IPS DF 4.7 (cell line): ENCODE results near the gene ARNT2.

ENCODE experiments used
- DNase-seq: peaks from one replicate; pipeline ENCODE4 v3.0.0-alpha.2; 2013; ENCODE audit warnings: low spot score; ENCODE audit errors: extremely low read depth

ARNT2 gene

DNA sequence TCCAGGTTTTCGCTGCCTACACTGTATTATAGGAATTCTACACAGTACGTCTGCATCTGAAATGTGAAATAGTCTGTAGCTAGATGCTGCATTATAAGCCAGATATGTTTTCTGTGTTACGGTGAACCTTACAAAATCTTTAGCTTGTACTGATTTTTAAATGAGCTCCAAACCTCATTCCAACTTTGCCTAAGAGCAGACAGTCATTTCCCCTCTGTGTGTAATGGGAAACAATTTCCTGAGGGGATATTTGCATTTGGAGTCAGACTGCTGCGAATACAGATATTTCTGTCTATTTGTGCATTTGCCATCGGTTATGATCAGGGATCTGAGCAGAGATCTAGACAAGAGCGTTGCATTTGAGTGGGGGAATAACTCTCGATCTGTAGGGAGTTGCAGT, 37.5 kb downstream of the ARNT2 start:
- DNase-seq, result no peak

DNA sequence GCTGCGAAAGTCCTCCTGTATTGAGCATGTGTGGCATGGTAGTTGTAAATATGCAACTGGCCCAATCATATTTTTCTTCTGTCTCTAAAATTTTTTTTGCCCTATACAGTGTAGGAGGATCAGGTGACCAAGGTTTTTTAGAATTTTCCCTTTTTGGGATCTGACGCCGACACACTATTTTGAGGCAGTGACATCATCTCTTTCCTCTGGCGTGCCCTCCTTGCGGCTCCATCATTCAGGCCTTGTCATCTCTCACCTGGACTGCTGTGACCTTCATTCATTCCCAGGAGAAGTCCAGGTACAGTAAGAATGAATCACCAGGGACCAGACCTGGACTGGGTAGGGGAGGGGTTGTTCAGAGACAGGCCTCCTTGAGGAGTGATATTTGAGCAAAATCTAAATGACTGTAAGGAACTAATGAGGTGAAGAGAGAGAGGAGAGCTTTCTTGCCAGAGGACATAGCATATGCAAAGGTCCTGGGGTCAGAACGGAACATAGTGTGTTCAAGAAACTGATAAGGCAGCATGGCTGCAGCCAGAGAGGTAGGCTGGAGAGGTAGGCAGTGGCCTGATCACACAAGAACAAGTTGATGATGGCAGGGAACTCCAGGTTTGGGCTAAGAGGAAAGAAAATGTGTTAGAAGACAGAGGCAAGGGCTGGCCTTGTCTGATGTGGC, 38.7 kb downstream of the ARNT2 start:
- no peak for DNase-seq

DNA sequence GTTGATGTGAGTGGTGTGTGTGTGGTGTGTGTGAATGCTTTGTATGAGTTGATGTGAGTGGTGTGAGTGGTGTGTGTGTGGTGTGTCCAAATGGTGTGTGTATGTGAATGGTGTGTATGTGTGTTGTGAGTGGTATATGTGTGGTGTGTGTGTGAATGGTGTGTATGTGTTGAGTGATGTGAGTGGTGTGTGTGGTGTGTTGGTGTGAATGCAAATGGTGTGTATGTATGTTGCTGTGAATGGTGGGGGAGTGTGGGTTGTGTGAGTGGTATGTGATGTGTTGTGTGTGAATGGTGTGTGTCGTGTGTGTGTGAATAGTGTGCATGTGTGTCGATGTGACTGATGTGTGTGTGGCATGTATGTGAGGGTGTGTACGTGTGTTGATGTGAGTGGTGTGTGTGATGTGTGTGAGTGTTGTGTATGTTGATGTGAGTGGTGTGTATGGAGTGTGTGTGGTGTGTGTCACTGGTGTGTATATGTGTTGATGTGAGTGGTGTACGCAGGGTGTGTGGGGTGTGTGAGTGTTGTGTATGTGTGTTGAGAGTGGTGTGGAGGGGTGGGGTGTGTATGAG, 40.6 kb downstream of the ARNT2 start:
- DNase-seq, result no peak

DNA sequence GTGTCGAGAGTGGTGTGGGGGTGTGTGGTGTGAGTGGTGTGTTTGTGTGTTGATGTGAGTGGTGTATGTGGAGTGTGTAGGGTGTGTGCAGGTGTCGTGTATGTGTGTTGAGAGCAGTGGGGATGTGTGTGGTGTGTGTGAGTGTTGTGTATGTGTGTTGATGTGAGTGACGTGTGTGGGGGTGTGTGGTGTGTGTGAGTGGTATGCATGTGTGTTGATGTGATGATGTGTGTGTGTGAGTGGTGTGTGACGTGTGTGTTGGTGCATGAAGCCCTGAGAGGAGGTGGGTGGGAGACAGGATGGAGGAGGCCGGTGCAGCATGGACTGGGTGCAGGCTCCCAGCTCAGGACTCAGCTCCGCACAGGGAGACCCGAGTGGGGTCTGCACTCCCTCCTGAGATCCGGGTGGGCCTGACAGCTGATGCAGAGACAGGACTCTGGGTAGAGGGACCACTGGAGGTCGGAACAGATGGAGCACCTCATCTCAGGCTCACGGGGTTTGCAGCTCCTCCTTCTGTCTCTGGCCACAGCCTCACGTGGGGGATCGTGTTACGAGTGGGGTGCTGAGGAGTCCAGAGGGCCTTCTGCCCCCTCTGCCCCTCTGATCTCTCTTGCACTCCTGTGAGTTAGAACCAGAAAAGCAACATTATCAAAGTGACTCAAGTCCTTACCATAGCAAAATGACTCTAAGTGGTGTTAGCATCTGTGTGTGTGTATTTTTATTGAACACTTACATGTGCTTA, 41.3 kb downstream of the ARNT2 start:
- DNase-seq, result no peak

DNA sequence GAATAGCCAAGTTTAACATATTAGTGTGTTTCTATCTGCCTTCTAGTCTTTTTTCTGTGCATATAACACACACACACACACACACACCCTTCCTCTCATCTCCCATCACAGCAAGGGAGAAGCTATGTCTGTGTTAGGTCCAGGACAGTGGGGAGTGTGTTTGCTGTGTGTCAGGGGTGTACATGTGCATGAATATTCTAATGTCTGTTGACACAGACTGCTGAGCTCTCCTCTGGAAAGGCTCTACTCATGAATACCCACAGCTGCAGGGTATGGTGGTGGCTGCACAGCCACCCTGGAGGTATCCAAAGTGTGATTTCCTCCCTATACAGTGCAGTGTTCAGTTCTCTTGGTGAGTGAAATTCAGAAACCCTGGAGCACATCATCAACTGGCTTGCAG, 42.9 kb downstream of the ARNT2 start:
- DNase-seq, result no peak

DNA sequence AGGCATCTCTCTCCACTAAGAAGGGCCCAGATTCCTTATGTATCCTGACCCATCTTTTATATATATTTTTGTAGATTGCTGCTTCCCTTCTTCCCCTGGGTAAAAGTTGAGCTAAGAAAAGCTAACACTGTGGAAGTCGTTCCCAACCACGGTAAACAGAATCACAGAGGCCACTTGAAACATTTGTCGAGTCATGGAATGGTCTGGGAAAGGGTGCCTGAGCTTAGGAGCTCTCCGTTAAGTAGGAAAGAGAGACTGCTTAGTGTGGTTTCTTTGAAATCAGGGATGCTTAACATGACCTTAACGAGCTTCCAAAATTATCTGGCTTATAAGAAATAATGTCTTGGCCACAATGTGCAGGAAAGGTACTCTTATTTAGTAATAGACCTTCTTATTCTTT, 45.6 kb downstream of the ARNT2 start:
- no peak for DNase-seq

DNA sequence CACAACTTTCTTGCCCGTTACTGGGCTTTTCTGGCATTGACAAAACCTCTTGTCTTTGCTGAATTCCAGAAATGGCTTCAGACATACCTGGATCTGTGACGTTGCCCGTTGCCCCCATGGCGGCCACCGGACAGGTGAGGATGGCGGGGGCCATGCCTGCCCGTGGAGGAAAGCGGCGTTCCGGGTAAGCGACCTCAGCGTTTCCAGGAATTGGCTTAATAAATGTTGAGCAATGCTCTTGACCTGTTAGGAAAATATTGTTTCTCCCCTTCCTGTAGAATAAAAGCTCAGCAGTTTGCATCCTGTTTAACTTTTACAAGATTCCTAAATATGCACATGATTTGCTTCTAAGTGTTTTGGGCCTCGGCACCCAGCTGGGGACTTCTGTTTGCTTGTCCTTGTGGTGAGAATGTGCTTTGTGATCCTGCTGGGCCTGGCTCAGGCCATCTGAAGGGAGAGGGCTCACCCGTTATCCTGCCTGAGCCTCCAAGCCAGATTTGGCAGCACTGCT, 46.7 kb downstream of the ARNT2 start:
- peak; percentile 16 for DNase-seq

DNA sequence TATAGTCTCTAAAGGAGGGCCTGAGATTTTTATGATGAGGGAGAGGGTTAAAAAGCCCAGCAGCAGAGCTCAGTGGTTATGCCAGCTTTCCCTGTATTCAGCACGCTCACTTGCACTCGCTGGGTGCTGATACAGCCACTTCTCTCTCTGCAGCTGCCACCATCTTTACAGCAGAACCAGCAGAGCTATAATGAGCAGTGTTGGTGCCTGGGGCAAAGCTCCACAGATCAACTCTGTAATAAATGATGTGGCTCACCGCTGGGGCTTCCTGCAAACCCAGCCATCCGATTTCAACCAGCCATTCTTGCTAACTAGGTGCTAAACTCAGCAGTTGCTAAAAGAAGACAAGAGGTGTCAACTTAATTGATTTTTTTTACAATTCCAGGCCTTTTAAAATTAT, 48.0 kb downstream of the ARNT2 start:
- no peak for DNase-seq

DNA sequence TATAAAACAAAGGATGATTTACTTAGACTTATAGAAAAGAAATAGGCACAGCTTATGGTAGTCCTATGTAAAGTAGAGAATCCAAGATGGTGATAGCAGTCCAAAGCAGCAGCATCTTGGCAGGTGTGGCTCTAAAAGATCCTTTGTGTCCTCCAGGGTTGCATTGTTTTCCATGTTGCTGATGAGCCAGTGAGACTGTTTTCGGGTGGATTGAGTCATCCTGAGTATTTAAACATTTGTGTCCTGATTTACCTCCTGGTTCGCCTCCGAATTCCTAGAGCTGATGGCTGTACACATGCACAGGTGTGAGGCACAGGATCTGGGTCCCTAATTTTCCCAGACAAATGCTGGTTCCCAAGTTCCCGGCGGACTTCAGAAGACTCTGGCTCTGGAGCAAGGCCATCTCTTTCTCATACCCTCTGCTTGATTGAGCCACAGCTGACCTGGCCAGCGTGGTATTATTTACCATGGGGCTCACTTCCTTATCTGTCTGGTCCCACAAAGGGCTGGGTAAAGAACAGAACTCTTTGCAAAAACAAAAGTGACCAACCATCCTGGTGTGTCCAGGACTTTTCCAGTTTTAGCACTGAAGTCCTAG, 51.0 kb downstream of the ARNT2 start:
- DNase-seq, result no peak

DNA sequence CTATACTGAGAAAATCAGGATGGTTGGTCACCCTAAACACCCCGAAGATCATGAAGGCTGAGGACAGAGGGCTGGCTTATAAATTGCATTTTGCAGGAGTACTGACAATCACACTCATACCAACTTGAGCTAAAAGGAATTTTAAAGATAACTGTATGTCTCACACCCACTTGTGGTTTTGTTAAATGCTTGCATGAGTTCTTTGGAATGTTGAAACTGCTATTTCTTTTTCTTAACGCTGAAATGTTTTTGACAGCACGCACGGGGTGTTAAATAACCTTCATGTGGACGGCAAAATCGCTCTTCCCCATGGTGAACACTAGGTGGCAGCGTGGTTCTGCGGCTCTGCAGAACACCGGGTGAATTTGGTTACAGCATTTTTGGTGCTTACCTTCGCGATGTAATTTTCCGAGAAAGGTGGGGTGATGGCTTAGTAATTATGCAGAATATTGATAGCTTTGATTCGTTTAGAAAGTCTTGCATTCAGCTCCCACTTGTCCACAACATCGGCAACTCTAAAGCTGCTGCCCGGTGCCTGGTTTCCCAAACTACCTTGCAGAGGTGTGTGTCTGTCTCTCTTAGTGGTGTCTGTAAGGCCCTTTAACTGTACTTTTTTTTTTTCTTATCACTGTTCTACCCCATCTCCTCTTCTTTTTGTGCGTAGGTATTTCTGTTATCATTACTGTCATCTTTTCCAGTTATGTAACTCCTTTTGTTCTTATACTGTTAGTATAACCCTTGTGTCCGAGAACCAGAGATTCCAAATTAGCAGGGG, 51.7 kb downstream of the ARNT2 start:
- no peak for DNase-seq

DNA sequence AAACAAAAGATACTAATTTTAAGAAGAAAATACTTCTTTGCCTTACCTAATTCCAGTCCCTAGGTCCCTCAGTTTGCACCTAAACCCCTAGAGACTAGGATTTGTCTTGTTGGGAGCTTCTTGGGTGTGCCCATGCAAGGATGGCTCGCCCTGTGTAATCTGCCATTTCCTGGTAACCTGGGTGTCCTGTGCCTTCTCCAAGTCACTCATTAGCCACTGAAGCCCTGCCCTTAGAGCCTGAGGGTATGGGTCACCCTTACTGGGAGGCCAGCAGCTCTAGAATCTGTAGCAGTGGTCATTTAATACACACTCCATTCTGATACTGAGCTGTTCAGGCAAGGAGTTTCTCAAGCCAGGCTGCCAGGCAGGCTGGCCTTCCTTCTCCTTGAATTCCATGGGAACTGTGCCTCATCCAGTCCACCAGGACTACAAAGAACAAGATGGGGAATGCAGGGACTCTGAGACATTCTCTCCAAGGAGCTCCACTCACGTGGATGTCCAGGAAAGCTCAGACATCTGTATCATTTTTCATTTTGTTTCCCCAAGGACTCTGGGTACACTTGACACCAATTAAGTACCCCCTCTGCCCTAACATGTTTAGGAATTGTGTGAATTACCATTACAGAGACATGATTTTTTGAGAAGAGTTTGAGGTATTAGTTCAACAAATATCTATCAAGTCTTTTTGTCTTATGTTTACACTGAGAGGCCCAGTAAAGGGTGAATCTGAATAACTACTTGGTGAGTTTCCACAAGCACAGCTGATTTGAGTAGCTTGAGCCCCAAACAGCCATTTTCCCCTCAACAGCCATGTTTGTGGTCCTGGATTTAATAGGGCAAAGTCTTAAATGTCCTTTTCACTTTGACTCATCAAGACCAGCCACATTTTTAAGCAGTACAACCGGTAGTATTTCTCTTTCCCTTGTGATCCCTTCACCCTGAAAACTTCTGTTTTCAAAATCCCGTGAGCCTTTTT, 52.6 kb downstream of the ARNT2 start:
- no peak for DNase-seq

DNA sequence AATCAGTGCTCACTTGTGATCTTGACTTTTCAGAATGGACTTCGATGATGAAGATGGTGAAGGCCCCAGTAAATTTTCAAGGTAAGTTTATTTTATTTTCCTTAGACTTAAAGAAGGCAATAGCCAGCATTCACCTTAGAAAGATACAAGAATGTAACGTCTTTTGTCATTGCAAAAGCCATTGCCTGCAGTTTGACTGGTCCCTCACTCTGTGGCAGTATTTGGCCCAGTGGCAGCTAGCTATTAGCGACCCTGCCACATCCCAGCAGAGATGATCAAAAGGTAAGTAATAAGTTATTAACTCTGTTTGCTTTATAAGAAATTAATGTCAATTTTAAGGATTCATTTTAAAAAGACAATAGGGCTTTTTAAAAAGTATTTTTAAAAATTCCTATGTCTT, 53.7 kb downstream of the ARNT2 start:
- no peak for DNase-seq

DNA sequence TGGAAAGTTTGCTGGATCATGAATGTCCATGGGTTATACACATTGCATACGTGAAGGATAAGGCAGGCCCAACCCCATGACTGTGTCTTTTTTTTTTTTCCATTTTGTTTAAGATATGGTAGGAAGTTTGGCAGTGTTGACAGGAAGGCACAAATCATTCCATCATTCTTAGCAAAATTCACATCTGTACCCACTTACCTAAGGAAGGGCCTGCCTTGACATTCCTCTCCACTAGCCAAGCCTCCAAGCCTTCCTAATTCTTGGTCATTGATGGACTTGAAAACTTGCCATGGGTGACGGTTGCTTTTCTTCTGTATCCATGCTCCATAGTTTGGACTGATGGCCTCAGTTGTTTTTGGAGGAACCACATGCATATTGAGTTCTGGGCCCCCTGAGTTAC, 54.4 kb downstream of the ARNT2 start:
- DNase-seq, result no peak

DNA sequence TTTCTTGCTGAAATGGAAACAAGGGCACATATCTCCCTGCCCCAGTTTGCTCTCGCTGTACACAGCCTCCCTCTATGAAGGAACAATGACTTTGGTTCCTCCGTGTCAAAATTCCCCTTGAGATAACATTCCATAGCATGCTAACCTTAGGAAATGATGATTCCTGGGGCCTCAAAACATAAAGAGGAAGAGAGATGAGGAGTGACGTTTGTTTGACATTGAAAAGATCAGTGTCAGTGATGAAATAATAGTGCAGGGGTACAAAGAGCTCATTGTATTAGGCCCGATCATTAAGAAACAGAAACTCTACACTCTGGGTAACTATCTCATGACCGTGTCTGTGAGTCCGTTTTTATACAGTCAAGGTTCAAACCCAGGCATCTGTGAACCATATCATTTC, 55.2 kb downstream of the ARNT2 start:
- no peak for DNase-seq

DNA sequence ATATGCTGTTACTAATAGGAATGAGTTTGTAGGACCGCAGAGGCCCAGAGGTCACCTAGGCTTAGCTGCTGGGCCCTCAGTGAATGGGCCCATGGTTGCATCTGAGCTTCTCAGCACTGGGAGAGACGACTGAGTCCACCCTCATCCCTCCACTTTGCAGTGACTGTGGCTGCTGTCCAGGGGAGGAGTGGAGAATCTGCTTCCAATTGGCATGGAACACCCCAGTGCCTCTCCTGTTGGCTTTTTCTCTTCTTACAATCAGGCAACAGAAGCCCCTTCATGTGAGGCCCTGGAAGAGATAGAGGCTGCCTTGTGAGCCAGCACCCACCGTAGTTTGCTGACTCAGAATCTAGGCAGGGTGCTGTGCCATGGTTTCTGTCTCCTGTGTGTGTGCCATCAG, 55.6 kb downstream of the ARNT2 start:
- no peak for DNase-seq

DNA sequence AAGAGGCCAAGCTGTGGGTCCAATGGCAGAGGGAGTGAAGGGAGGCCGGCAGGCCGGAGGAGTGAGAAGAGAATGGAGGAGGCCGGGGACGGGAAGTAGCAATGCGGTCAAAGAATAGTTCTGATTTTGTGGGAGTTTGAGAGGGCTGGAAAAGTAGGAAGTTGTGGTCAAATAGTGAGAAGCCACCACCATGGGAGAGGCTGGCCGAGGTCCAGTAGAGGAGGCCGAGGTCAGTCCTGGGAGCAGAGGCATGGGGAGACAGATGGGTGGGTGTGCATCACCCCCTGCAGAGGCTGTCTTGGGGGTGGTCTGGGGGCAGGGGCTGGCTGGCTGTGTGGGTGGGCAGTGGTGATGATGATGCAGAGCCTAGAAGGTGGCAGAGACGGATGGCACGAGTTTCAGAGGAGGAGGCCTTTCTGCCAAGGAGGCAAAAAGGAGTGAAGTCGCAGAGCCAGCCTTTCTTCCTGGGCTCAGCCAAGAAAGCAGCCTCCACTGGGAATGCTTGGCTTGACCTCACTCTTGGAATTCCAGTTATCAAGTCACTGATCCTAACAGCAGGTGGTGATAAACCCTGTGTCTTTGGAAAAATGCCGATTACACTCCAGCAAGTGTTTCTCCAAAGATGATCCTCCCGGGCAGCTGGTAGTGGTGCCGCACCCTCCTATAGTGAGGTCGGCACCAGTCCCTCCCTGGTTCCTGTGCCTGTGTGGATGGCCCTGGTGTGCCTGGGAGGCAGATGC, 57.3 kb downstream of the ARNT2 start:
- no peak for DNase-seq

DNA sequence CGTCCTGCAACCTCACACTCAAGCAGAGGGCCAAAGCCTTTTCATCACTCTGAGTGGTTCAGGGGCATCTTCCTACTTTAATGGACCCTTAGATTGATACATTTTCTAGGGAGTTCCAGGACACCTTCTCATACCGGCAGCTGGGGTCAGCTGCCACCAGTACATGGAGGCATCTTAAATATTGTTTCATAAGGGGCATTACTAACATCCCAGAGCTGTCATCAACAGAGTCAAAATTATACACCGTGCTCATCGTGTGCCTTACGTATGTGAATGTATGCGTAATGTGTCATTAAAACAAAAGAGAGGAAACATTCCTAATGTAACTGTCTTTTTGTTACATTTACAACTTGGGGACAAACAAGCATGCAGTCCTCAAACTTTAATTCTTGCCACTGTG, 57.9 kb downstream of the ARNT2 start:
- no peak for DNase-seq

DNA sequence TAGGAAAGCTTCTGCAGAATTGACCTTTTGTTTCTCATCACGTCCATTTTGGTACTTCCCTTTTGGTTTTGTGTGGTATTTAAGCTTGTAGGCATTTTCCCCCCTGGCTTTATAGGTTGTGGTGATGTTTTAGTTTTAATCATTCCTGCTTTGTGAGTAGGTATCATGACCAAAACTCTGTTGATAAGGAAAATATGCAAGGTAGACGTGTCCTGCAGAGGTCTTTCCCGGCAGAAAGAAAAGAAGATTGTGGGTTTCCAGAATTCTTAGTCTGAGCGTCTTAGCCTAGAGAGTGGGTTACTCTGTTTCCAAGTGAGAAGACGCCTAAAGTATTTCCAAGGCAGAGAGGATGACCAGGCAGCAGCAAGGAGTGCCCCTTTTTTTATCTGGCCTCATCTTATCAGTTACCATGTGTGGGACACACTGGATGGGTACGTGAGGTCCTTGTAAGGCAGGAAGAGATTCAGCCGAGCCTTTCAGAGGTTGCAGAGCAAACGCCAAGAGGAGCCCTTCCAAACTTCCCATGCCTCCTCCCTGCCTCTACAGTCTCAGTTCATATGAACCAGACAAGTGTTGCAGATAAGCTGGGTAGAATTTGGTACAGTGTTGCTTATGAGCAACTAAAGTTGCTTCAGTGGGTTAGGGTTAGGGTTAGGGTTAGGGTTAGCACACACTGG, 58.8 kb downstream of the ARNT2 start:
- DNase-seq, result no peak
